Thoracic aorta endothelial cell (primary cell): Measurements from ENCODE around the gene ENDOD1. TPM values are rescaled to one million over a fixed set of nuclear protein-coding genes. Genes with fewer than 3 reads are reported as not detected.

Source experiments
- total RNA-seq: library from RNA; depleted of rRNA; stranded (reverse); fragments of >200 nt; gene quantifications from 2 replicates; pipeline ENCODE4 v1.2.3, GENCODE V29; 2012

The ENDOD1 gene
- 27.5 and 34.5 TPM in 2 replicates for total RNA-seq

DNA sequence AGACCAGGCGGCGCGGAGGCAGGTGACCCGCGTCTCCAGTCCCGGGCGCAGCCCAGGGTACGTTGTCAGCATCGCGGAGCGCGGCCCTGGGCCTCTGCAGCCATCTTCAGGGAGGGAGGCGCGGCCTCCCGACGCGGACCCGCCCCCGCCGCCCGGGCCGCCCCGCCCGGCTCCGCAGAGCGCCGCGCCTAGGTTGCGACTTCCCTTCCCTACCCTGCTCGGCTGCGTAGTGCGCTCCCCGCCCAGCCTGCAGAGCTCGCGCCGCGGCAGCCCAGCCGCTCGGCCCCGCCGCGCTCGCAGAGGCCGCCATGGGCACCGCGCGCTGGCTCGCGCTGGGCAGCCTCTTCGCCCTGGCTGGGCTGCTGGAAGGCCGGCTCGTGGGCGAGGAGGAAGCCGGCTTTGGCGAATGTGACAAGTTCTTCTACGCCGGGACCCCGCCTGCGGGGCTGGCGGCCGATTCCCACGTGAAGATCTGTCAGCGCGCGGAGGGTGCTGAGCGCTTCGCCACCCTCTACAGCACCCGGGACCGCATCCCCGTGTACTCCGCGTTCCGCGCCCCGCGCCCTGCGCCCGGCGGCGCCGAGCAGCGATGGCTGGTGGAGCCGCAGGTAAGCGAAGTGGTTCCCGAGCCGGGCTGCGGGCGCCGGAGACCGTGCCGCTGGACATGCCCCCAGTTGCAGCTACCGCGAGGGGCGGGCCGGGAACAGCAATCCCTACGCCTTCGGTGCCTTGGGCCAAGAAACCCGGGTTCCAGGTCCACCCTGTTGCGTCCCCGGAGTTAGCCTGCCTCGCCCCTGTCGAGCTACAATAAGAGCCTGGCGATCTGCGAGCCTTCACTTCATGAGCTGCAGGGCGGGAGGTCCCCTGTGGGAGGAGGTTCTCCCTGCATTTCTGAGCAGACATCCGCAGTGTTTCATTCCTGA lies at the start of gene ENDOD1:
Gene ENDOD1, plus strand, starts transcription at position 227 of the 923 bp plus-strand sequence. Its CDS starts 82 bp downstream, at position 309.

DNA sequence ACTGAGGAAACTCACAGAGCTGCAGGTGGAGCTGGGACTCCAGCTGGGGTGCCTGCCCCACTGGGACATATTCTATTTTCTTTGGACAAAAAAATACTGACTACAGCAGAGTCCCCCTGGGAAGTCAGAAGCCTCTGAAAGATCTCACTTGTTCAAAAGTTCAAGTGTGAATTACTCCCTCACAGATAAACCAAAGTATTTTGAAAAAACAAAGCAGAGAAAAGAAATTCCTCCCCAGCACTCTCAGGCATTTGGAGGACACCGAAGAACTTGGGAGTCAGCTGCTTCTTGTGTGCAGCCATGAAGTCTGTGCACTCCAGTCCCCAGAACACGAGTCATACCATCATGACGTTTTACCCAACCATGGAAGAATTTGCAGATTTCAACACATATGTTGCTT lies 40.5 kb upstream of the ENDOD1 start, which contains the start of gene KDM4F:
Gene KDM4F, plus strand, starts transcription at position 301 of the 400 bp plus-strand sequence.

DNA sequence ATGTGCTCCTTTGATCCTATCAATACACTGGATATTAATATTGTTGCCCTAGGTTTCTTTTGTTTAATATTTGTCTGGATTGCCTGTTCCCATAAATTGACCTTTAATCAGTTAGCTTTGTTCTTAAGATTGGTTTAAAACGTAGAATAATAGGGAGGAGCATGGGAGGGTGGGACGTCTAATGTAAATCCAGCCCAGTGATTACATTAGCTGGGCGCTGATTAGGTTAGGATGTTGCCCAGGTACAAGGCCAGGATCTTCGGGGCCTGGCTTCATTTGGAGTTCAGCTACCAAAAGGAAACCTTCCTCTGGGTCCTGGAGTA lies 23.0 kb upstream of the ENDOD1 start, which contains the start of gene SRSF8:
Gene SRSF8, plus strand, starts transcription at position 204 of the 323 bp plus-strand sequence. CDS start 308 bp downstream, outside the sequence.

Other genes starting within 250 kb of the ENDOD1 start
- 49.5 and 53.6 TPM in 2 replicates for gene CWC15, start 116.3 kb upstream of the ENDOD1 start, total RNA-seq
- 0.80 and 1.1 TPM in 2 replicates for gene KDM4D, start 116.1 kb upstream of the ENDOD1 start, total RNA-seq
- not detected in 2 replicates for gene KDM4E, start 64.6 kb upstream of the ENDOD1 start, total RNA-seq
- gene KDM4F, start 40.4 kb upstream of the ENDOD1 start, total RNA-seq = not detected in 2 replicates
- 22.5 and 29.1 TPM in 2 replicates for gene SRSF8, start 22.9 kb upstream of the ENDOD1 start, total RNA-seq
- gene SESN3, start 141.4 kb downstream of the ENDOD1 start, total RNA-seq = 7.6 and 11.6 TPM in 2 replicates